K562 (cell line): Measurements from ENCODE around the gene MYO1H. TPM values are rescaled to one million over a fixed set of nuclear protein-coding genes. Genes with fewer than 3 reads are reported as not detected.

Source experiments
- ATAC-seq: fragments of 200-7000 bp; cut with Tn5 transposase; 3 replicates; pipeline ENCODE4 v1.9.1; 2020; ENCODE audit warnings: moderate library complexity
- BruUV-seq: library from RNA; stranded (reverse); fragments of 400-500 nt; replicated peaks from 2 replicates; lab custom pipeline; 2021; lab: Mats Ljungman, UMichigan
- CTCF ChIA-PET: fragments of 300-600 bp; formaldehyde crosslinking; extraction: SDS; loops from one replicate; lab custom pipeline; 2021; ENCODE audit warnings: low intra/inter-chr PET ratio; lab: Yijun Ruan, JAX
- POLR2A ChIA-PET: fragments of 300-600, 350-650 bp; sonication (Branson Sonifier 250); formaldehyde crosslinking; extraction: SDS; loops from one replicate; lab custom pipeline; 2021; ENCODE audit warnings: antibody characterized with exemption, inconsistent platforms; lab: Yijun Ruan, JAX
- DNase-seq, 4 experiments: peaks; one replicate each; pipeline versions ENCODE4 v3.0.0 to v3.0.0-alpha.2; 2011 to 2018; ENCODE audit warnings: low spot score in 3 of 4, mixed read lengths in 3 of 4; ENCODE audit errors: extremely low read depth in 1 of 4
- FAIRE-seq: peaks from 2 replicates; lab custom pipeline; 2011; peaks lifted over from hg19 to GRCh38; lab: Jason Lieb, UNC
- H2AFZ ChIP-seq: 2 replicates; pipeline ENCODE4 v1.6.0; 2011; ENCODE audit warnings: low read depth, low read length, control low read depth, inconsistent platforms
- H3K27ac ChIP-seq: fragments of 200-600 bp; 3 replicates; pipeline ENCODE4 v1.8.0; 2011; ENCODE audit warnings: low read depth, mild to moderate bottlenecking, control low read depth, inconsistent platforms, low read length, moderate library complexity, mixed read lengths; ENCODE audit errors: extremely low read depth
- H3K27me3 ChIP-seq, 2 experiments: fragments of 300-600 bp in 1 of 2; 2 replicates in 1 of 2; 3 replicates in 1 of 2; pipeline versions ENCODE4 v1.6.0 to v1.8.0; 2011; ENCODE audit warnings: inconsistent platforms in 2 of 2, low read length in 2 of 2, mild to moderate bottlenecking in 1 of 2, mixed read lengths in 1 of 2, moderate library complexity in 1 of 2; ENCODE audit not compliant: control insufficient read depth in 2 of 2, insufficient read depth in 2 of 2
- H3K36me3 ChIP-seq: fragments of 300-600 bp; 3 replicates; pipeline ENCODE4 v1.8.0; 2011; ENCODE audit warnings: mild to moderate bottlenecking, low read length, inconsistent platforms; ENCODE audit not compliant: control insufficient read depth, insufficient read depth
- H3K4me1 ChIP-seq, 2 experiments: fragments of 200-600 bp in 1 of 2; replicated peaks in 1 of 2; 2 replicates in 1 of 2; 3 replicates in 1 of 2; pipeline versions ENCODE4 v1.5.1 to v1.8.0; 2011; ENCODE audit warnings: inconsistent platforms in 2 of 2, low read length in 2 of 2, mild to moderate bottlenecking in 1 of 2, mixed read lengths in 1 of 2, moderate library complexity in 1 of 2; ENCODE audit not compliant: control insufficient read depth in 2 of 2, insufficient read depth in 2 of 2
- H3K4me2 ChIP-seq: 2 replicates; pipeline ENCODE4 v1.6.1; 2011; ENCODE audit warnings: low read length, control low read depth, inconsistent platforms, mixed read lengths; ENCODE audit not compliant: insufficient read depth
- H3K4me3 ChIP-seq: fragments of 200-600 bp; sonication (generic), shearing (Covaris generic); 2 replicates; pipeline ENCODE4 v1.5.1; 2016; ENCODE audit warnings: control low read depth, inconsistent platforms
- H3K79me2 ChIP-seq: fragments of 200-600 bp; 3 replicates; pipeline ENCODE4 v1.8.0; 2011; ENCODE audit warnings: low read length, inconsistent platforms; ENCODE audit not compliant: control insufficient read depth, insufficient read depth
- H3K9ac ChIP-seq, 2 experiments: 2 replicates each; pipeline versions ENCODE4 v1.6.0 to v1.6.1; 2011; ENCODE audit warnings: low read depth in 2 of 2, low read length in 2 of 2, control low read depth in 1 of 2, inconsistent platforms in 1 of 2, mild to moderate bottlenecking in 1 of 2, mixed read lengths in 1 of 2; ENCODE audit not compliant: insufficient read depth in 1 of 2
- H3K9me1 ChIP-seq: one replicate; pipeline ENCODE4 v1.6.0; 2011; ENCODE audit warnings: inconsistent platforms, mild to moderate bottlenecking, low read length, moderate library complexity; ENCODE audit not compliant: control insufficient read depth, insufficient read depth
- H3K9me3 ChIP-seq: replicated peaks from 2 replicates; pipeline ENCODE4 v1.5.1; 2011; ENCODE audit warnings: low read depth, low read length, inconsistent platforms; ENCODE audit not compliant: control insufficient read depth, insufficient read depth
- H4K20me1 ChIP-seq: replicated peaks from 2 replicates; pipeline ENCODE4 v1.6.1; 2011; ENCODE audit warnings: low read length, inconsistent platforms, mixed read lengths; ENCODE audit not compliant: control insufficient read depth, insufficient read depth
- CEBPB ChIP-seq: fragments of 450-650 bp; IDR thresholded peaks from 2 replicates; pipeline ENCODE4 v1.6.1; 2016; ENCODE audit warnings: missing genetic modification characterization, missing compliant biosample characterization
- CREB5 ChIP-seq: fragments of 250-450 bp; sonication (Bioruptor Pico); IDR thresholded peaks from 2 replicates; pipeline ENCODE4 v1.5.0; 2020; ENCODE audit warnings: mild to moderate bottlenecking
- GTF3C2 ChIP-seq: IDR thresholded peaks from 3 replicates; pipeline ENCODE4 v1.6.1; 2011; ENCODE audit warnings: borderline replicate concordance, mild to moderate bottlenecking, moderate library complexity; ENCODE audit not compliant: insufficient read length; ENCODE audit errors: extremely low read depth
- IFI16 ChIP-seq: fragments of 250-450 bp; sonication (Bioruptor Pico); IDR thresholded peaks from 2 replicates; pipeline ENCODE4 v2.1.2; 2022; ENCODE audit warnings: mild to moderate bottlenecking, inconsistent platforms
- JUND ChIP-seq, 2 experiments: IDR thresholded peaks; 2 replicates in 1 of 2; 3 replicates in 1 of 2; pipeline ENCODE4 v1.6.1; 2011; ENCODE audit warnings: borderline replicate concordance in 2 of 2, low read depth in 2 of 2, low read length in 2 of 2, improper control_type of control experiment in 1 of 2, missing biosample characterization in 1 of 2, missing genetic modification characterization in 1 of 2, missing genetic modification reagents in 1 of 2
- RBM39 ChIP-seq: fragments of 200-400 bp; formaldehyde crosslinking; optimal IDR thresholded peaks from 2 replicates; pipeline ENCODE3; 2018; ENCODE audit warnings: low read depth, low read length
- WGBS: fragments of 100-300 bp; shearing (Covaris generic); methylation state at CpG from one replicate; pipeline ENCODE4 v1.1.6; 2016; ENCODE audit warnings: low coverage, mixed read lengths; ENCODE audit not compliant: insufficient coverage; ENCODE audit errors: missing lambda C conversion rate; 5-methylcytosine and 5-hydroxymethylcytosine counted together
- in situ Hi-C: fragments of 300-500 bp; cut with MboI; formaldehyde crosslinking; loops from 4 replicates; pipeline ENCODE4 v1.15.0; 2018; ENCODE audit warnings: inconsistent platforms, mixed read lengths
- intact Hi-C: fragments of 100-400 bp; cut with micrococcal nuclease; formaldehyde crosslinking; loops from 2 replicates; pipeline ENCODE4 v1.14.2; 2022
- polyA plus RNA-seq, 8 experiments: library from polyadenylated mRNA; depleted of rRNA in 4 of 8; stranded (reverse) in 5 of 8; unstranded in 3 of 8; fragments of >200 nt; fragmentation: Nextera tagmentation in 2 of 8; fragmentation: Illumina TruSeq in 1 of 8; extraction: Ambion mirVana in 2 of 8; extraction: Trizol in 1 of 8; gene quantifications; 2 replicates each; pipeline versions ENCODE4 v1.2.1 to v1.2.3, GENCODE V29; 2011 to 2014; ENCODE audit warnings: inconsistent platforms in 1 of 8, missing spikeins in 1 of 8
- total RNA-seq, 7 experiments: library from RNA; depleted of rRNA in 6 of 7; stranded (reverse); fragments of >200 nt in 6 of 7; fragmentation: Illumina TruSeq in 2 of 7; extraction: Trizol in 2 of 7; gene quantifications; 2 replicates each; pipeline versions ENCODE4 v1.2.1 to v1.2.3, GENCODE V29; 2011 to 2021; ENCODE audit warnings: low replicate concordance in 1 of 7

Gene MYO1H
- total and polyA plus RNA-seq, 9 of the 15 experiments (the other 6 are each of a cell fraction or from before 2014, with no cell fraction given) = not detected

GRCh38 chr12:109343677-109344076 lies 4.0 kb upstream of the MYO1H start:
- no peak overlapping the region for H3K27ac ChIP-seq
- 0% methylated on average over 2 of the region's 2 CpGs for WGBS
- no TSS peak for BruUV-seq
- no peak for DNase-seq
- H3K4me3 ChIP-seq = no peak overlapping the region
- no peak overlapping the region for H3K9ac ChIP-seq
- CTCF ChIA-PET = no interaction called here
- H4K20me1 ChIP-seq = no peaks in the 10 kb centered on the region
- peaks cover 2% of the 10 kb centered on the region; the same call in 1 of the 2 replicates for H3K9me3 ChIP-seq
- TF ChIP-seq RBM39 = no peak
- peak; percentile 31; the same call in 1 of the 2 replicates for TF ChIP-seq CEBPB (tag)
- no peak for TF ChIP-seq JUND (IDR thresholded peaks at IDR 0.05; ENCODE audit: borderline replicate concordance, low read depth, low read length)
- TF ChIP-seq JUND (tag; IDR thresholded peaks at IDR 0.05; ENCODE audit: borderline replicate concordance, low read depth, low read length) = no peak
- TF ChIP-seq IFI16 = no peak
- TF ChIP-seq GTF3C2 = no peak
- TF ChIP-seq CREB5 (CRISPR knock-in tag) = no peak
- TF ChIP-seq, all 486 proteins: peak for 1
- Histone ChIP-seq H3K79me2 (no peaks in the 10 kb centered on the region), H3K27me3 (no peaks in the 10 kb centered on the region), H3K36me3 (no peaks in the 10 kb centered on the region), H3K4me1 (peaks cover 0 to 2% of the 10 kb centered on the region in 2 experiments; a peak in 1 of 5 replicates), H2AFZ (no peak overlapping the region), H3K9me1 (no peaks in the 10 kb centered on the region), H3K4me2 (no peak overlapping the region)
- ATAC-seq = no peak
- in situ Hi-C loops = no loop called here
- FAIRE-seq = no peak
- POLR2A ChIA-PET = no interaction called here
- intact Hi-C loops = no loop called here
